ENCODE results near the gene PSMC3. TPM values are rescaled to one million over a fixed set of nuclear protein-coding genes. Genes with fewer than 3 reads are reported as not detected.

Gene PSMC3
- total and polyA plus RNA-seq, 2 of the 13 experiments (the other 11 are each of a cell fraction or from before 2014, with no cell fraction given): 75.8 to 214 TPM

GRCh38 chr11:47437746-47438418 lies 11.6 kb upstream of the PSMC3 start (continued):
- peak; percentile 56; the same call in 1 of the 2 replicates for TF ChIP-seq ARID4A (CRISPR knock-in tag; IDR thresholded peaks at IDR 0.05; ENCODE audit: borderline replicate concordance)
- no peak for TF ChIP-seq RERE (CRISPR knock-in tag; IDR thresholded peaks at IDR 0.05; ENCODE audit: low read depth)
- TF ChIP-seq DZIP1 (CRISPR knock-in tag; IDR thresholded peaks at IDR 0.05): no peak; the same call in 1 of the 2 replicates
- TF ChIP-seq RAD21 (CRISPR knock-in tag; IDR thresholded peaks at IDR 0.05): peak; percentile 55; the same call in 1 of the 2 replicates
- TF ChIP-seq DDIT3 (CRISPR knock-in tag; IDR thresholded peaks at IDR 0.05): no peak
- no peak for TF ChIP-seq ZFP1 (CRISPR knock-in tag; IDR thresholded peaks at IDR 0.05)
- TF ChIP-seq TEAD2 (CRISPR knock-in tag; IDR thresholded peaks at IDR 0.05): no peak
- no peak for TF ChIP-seq ZNF274 (CRISPR knock-in tag; IDR thresholded peaks at IDR 0.05)
- no peak for TF ChIP-seq SRSF9 (IDR thresholded peaks at IDR 0.05; ENCODE audit: borderline replicate concordance, insufficient read depth, low read depth, low read length, poor library complexity, severe bottlenecking)
- peak; percentile 56; the same call in 1 of the 2 replicates for TF ChIP-seq NCOA2 (CRISPR knock-in tag; IDR thresholded peaks at IDR 0.05)
- TF ChIP-seq PLSCR1 (CRISPR knock-in tag; IDR thresholded peaks at IDR 0.05; ENCODE audit: borderline replicate concordance): no peak
- TF ChIP-seq ZNF224 (CRISPR knock-in tag; IDR thresholded peaks at IDR 0.05): no peak
- TF ChIP-seq SMAD9 (CRISPR knock-in tag; IDR thresholded peaks at IDR 0.05): no peak; the same call in 1 of the 2 replicates
- peak; percentile 68; the same call in 1 of the 2 replicates for TF ChIP-seq FOXC1 (CRISPR knock-in tag; IDR thresholded peaks at IDR 0.05; ENCODE audit: borderline replicate concordance)
- TF ChIP-seq BCL6 (CRISPR knock-in tag; IDR thresholded peaks at IDR 0.05): no peak
